GM18867 (cell line): ENCODE measurements around the gene KIFC1.
"Not testable (repeated sequence)": the region's sequence is repeated elsewhere in the genome, so short reads cannot be mapped to it uniquely, and the experiment has no call there.

Experiments
- ATAC-seq: cut with Tn5 transposase; IDR thresholded peaks from one replicate; pipeline ENCODE4 v1.9.1; 2021; ENCODE audit warnings: mild to moderate bottlenecking, moderate library complexity; ENCODE audit not compliant: unreplicated experiment

Gene KIFC1

DNA sequence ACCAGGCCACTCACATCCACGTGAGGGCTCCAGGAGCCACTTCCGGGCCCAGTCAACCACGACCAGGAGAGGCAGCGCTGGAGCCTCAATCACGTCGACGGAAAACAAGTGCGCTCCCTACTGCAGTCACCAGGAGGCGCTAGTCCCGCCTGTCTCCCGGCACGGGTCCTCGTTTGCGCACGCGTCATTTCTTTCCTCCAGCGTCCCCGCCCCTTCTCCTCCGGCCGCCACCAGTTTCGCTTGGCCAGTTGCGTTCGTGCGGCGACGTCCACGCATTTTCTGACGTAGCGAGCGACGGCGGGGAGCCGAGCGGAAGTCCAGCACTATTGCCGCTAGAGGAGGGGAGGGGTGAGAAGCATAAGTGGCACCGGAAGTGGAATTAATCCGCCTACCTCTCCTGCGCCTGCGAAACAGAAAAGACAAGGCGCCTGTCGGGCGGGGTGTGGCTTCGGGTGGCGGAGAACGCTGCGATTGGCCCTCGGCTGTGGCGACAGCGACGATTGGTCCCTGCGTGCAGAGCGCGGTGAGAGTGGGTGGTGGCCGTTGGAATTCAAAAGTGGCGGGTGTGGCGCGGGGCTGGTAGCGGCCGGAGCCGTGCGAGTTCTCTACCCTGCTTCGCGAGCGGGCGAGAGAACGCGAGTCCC lies at the start of gene KIFC1:
Gene KIFC1 (plus strand): TSS at position 546 of the 644 bp plus-strand sequence. CDS start 163 bp downstream, outside the sequence.
- ATAC-seq: peak; percentile 87

DNA sequence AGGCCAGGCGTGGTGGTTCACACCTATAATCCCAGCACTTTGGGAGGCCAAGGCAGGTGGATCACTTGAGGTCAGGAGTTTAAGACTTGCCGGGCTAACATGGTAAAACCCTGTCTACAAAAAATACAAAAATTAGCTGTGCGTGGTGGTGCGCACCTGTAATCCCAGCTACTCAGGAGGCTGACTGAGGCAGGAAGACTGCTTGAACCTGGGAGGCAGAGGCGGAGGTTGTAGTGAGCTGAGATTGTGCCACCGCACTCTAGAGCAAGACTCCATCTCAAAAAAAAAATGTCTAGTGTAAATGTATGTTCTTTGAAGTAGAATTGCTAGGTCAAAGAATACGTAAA lies 48.0 kb upstream of the KIFC1 start:
- not testable (repeated sequence) for ATAC-seq

GRCh38 chr6:33343953-33344611 lies 47.5 kb upstream of the KIFC1 start:
- ATAC-seq: peak; percentile 65

- ATAC-seq: no peak
Observed at GRCh38 chr6:33344701-33345697, 46.6 kb upstream of the KIFC1 start.

DNA sequence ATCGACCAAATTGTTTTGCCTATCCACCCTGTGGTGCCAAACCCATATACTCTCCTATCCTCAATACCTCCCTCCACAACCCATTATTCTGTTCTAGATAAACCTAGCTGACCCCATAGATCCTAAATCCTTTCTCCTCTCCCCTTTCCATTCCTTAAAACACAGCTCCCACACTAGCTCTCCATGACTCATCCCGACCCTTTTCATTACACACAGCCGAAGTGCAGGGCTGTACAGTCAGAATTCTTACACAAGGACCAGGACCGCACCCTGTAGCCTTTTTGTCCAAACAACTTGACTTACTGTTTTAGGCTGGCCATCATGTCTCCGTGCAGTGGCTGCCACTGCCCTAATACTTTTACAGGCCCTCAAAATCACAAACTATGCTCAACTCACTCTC lies 44.7 kb upstream of the KIFC1 start:
- ATAC-seq: not testable (repeated sequence)

DNA sequence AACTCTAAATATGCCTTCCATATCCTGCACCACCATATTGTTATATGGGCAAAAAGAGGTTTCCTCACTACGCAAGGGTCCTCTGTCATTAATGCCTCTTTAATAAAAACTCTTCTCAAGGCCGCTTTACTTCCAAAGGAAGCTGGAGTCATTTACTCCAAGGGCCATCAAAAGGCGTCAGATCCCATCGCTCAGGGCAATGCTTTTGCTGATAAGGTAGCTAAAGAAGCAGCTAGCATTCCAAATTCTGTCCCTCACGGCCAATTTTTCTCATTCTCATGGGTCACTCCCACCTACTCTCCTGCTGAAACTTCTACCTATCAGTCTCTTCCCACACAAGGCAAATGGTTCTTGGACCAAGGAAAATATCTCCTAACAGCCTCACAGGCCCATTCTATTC lies 43.8 kb upstream of the KIFC1 start:
- ATAC-seq: no peak

DNA sequence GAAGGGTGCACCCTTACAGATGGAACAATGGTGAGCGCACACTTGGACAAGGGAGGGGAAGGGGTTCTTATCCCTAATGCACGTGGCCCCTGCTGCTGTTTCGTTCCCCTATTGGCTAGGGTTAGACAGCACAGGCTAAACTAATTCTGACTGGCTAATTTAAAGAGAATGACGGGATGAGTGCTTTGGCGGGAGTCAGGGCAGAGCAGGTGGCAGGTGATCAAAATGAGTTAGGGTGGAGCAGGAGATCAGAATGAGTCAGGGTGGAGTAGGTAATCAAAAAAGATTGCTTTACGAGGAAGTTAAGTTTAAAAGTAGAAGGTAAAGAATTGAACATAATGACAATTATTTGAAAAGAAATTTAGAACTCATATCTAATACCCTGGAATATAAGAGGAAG lies 35.8 kb upstream of the KIFC1 start:
- not testable (repeated sequence) for ATAC-seq

DNA sequence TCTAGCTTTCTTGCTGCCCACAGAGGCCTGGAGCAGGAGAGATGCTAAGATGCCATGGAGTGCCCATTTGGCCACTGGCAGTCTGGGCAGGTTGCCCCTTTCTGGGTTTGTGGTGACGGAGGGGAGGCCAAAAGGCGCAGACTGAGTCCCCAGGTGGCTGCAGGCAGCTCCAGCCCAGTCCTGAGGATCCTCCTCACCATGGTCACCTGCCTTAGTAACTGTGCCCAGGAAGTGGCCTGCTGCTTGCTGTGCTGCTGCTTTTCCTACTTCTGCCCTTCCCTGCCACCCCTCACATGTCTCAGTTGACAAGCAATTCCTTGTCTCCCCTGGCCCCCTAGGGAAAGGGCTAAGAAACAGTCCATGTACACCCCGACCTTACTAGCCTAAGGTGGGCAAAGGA lies 35.3 kb upstream of the KIFC1 start:
- ATAC-seq: no peak

GRCh38 chr6:33357160-33357871 lies 34.3 kb upstream of the KIFC1 start:
- ATAC-seq: not testable (repeated sequence)

GRCh38 chr6:33359331-33359730 lies 32.3 kb upstream of the KIFC1 start:
- ATAC-seq: no peak

DNA sequence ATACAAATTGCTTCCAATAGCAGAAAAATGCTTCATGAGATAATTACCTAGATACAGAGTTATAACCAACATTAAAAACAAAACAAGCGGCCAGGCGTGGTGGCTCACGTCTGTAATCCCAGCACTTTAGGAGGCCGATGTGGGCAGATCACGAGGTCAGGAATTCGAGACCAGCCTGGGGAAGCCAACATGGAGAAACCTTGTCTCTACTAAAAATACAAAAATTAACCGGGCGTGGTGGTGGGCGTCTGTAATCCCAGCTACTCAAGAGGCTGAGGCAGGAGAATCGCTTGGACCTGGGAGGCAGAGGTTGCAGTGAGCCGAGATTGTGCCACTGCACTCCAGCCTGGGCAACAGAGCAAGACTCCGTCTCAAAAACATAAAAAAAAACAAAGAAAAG lies 28.1 kb upstream of the KIFC1 start:
- ATAC-seq: not testable (repeated sequence)

DNA sequence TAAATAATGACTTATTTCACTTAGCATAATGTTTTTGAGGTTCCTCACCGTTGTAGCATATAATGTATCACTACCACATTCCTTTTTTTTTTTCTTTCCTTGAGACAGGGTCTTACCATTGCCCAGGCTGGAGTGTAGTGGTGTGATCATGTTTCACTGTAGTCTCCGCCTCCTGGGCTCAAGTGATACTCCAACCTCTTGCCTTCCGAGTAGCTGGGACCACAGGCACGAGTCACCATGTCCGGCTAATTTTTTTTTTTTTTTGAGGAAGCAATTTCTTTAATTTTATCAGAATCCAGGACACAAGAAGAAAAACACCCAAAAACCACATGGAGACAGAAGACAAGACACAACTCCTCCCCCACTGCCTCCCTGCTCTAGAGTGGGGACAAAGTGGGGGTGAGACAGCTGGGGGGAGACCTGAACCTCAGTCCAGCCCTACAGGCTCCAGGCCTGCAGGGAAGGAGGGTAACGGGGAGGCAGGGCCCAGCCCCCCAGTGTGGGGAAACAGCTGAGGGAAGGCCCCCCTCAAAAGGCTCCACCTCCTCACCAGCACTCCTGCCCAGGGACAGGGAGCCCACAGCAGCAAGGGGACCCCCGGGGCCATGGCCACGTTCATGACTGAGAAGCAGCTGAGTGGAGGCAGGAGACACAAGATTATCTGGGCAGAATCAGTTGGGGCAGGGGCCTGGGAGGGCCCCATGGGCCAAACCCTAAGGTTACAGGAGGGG lies 27.0 kb upstream of the KIFC1 start:
- not testable (repeated sequence) for ATAC-seq

DNA sequence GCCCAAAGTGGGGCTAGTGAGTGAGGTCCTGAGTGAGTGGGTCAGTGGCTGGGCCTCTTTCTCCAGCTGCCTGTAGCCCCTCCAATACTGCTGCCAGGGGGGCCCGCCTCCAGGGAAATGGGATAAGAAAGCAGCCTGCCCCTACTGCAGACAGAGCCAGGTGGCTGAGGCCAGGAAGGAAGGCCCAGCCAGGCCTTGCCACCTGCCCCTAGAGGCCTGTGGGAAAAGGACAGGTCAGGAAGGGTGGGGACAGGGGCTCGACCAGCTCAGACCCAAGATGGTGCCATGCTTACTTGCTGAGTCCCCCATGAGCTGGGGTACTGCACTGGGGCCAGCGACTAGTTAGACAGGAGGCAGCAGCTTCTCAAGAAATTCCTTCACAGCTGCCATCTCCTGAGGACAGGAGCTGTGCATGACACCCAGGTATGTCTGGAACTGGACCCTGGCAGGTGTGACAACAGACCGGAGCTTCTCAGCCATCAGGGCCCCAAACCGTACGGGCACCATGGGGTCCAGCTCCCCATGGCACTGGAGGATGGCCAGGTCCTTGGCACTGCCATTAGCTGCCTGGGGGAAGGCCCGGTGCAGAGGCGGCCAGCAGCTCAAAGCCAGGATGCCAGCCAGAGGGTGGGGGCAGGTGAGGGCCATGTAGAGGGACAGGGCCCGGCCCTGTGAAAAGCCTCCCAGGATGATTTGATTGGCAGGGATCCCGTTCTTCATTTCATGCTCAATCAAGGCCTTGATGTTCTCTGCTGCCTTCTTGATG lies 26.2 kb upstream of the KIFC1 start:
- ATAC-seq: not testable (repeated sequence)

DNA sequence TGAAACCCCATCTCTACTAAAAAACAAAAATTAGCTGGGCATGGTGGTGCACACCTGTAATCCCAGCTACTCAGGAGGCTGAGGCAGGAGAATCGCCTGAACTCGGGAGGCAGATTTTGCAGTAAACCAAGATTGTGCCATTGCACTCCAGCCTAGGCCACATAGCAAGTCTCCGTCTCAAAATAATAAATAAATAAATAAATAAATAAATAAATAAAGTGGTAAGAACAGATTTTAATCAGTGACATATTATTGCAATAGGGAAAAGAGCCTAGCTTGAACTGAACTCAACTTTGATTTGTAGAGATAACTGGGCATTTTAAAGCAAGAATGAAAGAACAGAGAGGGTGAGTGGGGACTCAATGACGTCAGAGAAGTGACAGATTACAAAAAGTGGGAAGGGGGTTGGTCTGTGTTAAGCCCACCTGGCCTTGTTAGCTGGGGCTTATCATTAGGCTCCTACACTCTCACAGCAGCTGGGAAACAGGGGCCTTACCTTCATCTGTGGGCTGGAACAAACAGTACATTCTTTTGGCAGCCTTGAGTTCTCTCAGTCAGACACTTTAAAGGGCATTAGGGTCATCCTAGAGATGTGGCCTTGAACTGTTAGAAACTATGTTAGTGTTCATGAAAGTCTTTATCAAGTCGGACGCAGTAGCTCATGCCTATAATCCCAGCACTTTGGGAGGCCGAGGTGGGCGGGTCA lies 24.5 kb upstream of the KIFC1 start:
- ATAC-seq: no peak

- ATAC-seq: not testable (repeated sequence)
Observed at GRCh38 chr6:33367715-33368025, 24.0 kb upstream of the KIFC1 start.

DNA sequence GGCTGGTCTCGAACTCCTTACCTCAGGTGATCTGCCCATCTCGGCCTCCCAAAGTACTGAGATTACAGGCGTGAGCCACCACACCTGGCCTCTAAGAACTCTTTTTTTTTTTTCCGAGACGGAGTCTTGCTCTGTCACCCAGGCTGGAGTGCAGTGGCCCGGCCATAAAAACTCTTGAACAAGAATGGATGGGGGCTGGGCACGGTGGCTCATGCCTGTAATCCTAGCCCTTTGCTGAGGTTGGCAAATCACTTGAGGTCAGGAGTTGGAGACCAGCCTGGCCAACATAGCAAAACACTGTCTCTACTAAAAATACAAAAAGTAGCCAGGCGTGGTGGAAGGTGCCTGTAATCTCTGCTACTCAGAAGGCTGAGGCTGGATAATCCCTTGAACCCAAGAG lies 19.7 kb upstream of the KIFC1 start:
- ATAC-seq: not testable (repeated sequence)

DNA sequence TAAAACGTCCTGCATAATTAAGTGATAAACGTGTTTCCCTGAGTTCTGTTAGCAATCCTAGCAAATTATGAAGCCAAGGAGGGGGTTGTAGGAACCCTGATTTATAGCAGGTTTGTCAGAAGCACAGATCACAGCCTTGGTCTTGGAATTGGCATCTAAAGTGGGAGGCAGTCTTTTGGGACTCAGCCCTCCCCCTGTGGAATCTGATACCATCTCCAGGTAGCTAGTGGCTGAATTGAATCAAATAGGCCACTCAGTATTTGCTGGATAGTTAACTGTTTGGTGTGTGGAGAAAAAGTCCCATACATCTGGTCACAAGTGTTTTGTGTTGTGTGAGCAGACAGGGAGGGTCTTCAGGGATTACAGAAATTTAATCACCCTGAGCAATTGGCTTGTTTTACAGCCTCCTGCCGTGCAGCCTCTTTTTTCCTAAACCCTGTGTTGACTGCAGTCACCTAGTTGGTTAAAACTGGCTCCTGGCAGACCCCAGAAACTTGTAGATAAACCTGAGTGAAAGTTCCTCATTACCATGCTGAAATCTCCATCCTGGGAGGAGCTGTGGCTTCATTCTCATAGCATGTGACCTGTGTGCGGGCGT lies 19.0 kb upstream of the KIFC1 start:
- ATAC-seq: no peak
